Upper lobe of left lung (tissue), 4 donors: ENCODE results near the gene ADCY4.

Experiments
- CTCF ChIP-seq, 6 experiments: fragments of 450-650 bp in 4 of 6; fragments of 200-600 bp in 2 of 6; sonication (generic) in 2 of 6; IDR thresholded peaks; one replicate each; pipeline ENCODE4 v1.5.1; 2016 to 2019; ENCODE audit warnings: antibody characterized with exemption in 6 of 6
- EP300 ChIP-seq, 4 donors: sonication (generic); formaldehyde crosslinking; IDR thresholded peaks; one replicate each; pipeline ENCODE4 v1.5.1; 2017; ENCODE audit warnings: antibody characterized with exemption in 4 of 4, control low read depth in 2 of 4
- POLR2A ChIP-seq, 4 donors: fragments of 450-650 bp; IDR thresholded peaks; one replicate each; pipeline ENCODE4 v1.5.1; 2016 to 2017; ENCODE audit warnings: antibody characterized with exemption in 4 of 4, mild to moderate bottlenecking in 2 of 4
- POLR2AphosphoS5 ChIP-seq, 2 donors: sonication (generic); formaldehyde crosslinking; IDR thresholded peaks; one replicate each; pipeline ENCODE4 v1.5.1; 2017; ENCODE audit warnings: antibody characterized with exemption in 2 of 2

- no peak for TF ChIP-seq CTCF (IDR thresholded peaks at IDR 0.05)
- TF ChIP-seq POLR2AphosphoS5 (IDR thresholded peaks at IDR 0.05), result no peak
- no peak for TF ChIP-seq POLR2A (IDR thresholded peaks at IDR 0.05)
- no peak for TF ChIP-seq EP300 (IDR thresholded peaks at IDR 0.05)
These were observed 16.6 kb upstream of the ADCY4 start for GRCh38 chr14:24351517-24351916.
